Measurements from ENCODE around the gene KCNK10.

DNA sequence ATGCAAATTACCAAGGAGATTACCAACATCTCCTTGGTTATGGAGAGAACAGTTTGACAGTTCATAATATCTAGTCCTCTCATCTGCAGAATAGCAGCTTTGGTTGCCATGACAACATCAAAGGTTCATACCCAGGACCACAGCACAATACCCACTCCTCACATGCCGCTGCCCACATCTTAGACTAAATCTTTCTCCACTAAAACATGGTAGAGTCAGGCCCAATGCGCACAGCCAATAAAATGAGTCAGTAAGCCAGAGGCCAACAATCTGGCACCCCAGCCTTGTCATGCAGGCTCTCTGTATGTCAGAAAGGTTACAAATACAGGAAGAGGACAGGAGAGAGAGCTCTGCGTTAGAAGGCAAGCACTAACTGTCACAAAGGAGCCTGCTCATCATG lies 70.6 kb downstream of the KCNK10 start:
- TF ChIP-seq, protein P1, sequence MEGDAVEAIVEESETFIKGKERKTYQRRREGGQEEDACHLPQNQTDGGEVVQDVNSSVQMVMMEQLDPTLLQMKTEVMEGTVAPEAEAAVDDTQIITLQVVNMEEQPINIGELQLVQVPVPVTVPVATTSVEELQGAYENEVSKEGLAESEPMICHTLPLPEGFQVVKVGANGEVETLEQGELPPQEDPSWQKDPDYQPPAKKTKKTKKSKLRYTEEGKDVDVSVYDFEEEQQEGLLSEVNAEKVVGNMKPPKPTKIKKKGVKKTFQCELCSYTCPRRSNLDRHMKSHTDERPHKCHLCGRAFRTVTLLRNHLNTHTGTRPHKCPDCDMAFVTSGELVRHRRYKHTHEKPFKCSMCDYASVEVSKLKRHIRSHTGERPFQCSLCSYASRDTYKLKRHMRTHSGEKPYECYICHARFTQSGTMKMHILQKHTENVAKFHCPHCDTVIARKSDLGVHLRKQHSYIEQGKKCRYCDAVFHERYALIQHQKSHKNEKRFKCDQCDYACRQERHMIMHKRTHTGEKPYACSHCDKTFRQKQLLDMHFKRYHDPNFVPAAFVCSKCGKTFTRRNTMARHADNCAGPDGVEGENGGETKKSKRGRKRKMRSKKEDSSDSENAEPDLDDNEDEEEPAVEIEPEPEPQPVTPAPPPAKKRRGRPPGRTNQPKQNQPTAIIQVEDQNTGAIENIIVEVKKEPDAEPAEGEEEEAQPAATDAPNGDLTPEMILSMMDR (IDR thresholded peaks at IDR 0.05 in 8 of 11, conservative IDR thresholded peaks at IDR 0.05 in 3 of 11), result no peak
- TF ChIP-seq POLR2A (IDR thresholded peaks at IDR 0.05), result no peak
